IMR-90 (cell line): ENCODE results near the gene ACADS. TPM values are rescaled to one million over a fixed set of nuclear protein-coding genes. Genes with fewer than 3 reads are reported as not detected.

Source experiments
- ATAC-seq: fragments of 200-7000 bp; cut with Tn5 transposase; 2 replicates; pipeline ENCODE4 v1.9.1; 2020; ENCODE audit warnings: low read depth, mild to moderate bottlenecking, moderate library complexity
- BruUV-seq: library from RNA; stranded (reverse); fragments of 400-500 nt; replicated peaks from 2 replicates; lab custom pipeline; 2021; lab: Mats Ljungman, UMichigan
- CTCF ChIA-PET: fragments of 300-600 bp; formaldehyde crosslinking; extraction: SDS; loops from one replicate; lab custom pipeline; 2021; ENCODE audit warnings: antibody characterized with exemption; lab: Yijun Ruan, JAX
- POLR2A ChIA-PET: fragments of 300-600 bp; sonication (Branson Sonifier 250); formaldehyde crosslinking; loops from one replicate; lab custom pipeline; 2022; ENCODE audit warnings: antibody characterized with exemption; ENCODE audit not compliant: unreplicated experiment; lab: Charles Lee
- DNase-seq: peaks from one replicate; pipeline ENCODE4 v3.0.0; 2013
- H2AFZ ChIP-seq: replicated peaks from 2 replicates; pipeline ENCODE3; 2013; ENCODE audit warnings: low read length, mild to moderate bottlenecking; ENCODE audit not compliant: poor library complexity
- H2AK5ac ChIP-seq: 2 replicates; pipeline ENCODE4 v1.6.1; 2013; ENCODE audit warnings: low read depth, low read length, inconsistent platforms
- H2AK9ac ChIP-seq: replicated peaks from 2 replicates; pipeline ENCODE3; 2013; ENCODE audit warnings: mild to moderate bottlenecking, low read depth, low read length, moderate library complexity; ENCODE audit not compliant: poor library complexity
- H2BK120ac ChIP-seq: 2 replicates; pipeline ENCODE4 v1.6.1; 2013; ENCODE audit warnings: low read depth, low read length, inconsistent platforms
- H2BK15ac ChIP-seq: 3 replicates; pipeline ENCODE4 v1.6.1; 2013; ENCODE audit warnings: low read depth, low read length, inconsistent platforms
- H2BK20ac ChIP-seq: 2 replicates; pipeline ENCODE4 v1.6.1; 2013; ENCODE audit warnings: low read depth, mild to moderate bottlenecking, inconsistent platforms, low read length, moderate library complexity
- H2BK5ac ChIP-seq: 2 replicates; pipeline ENCODE4 v1.6.1; 2013; ENCODE audit warnings: mild to moderate bottlenecking, low read depth, low read length, inconsistent platforms; ENCODE audit not compliant: poor library complexity, severe bottlenecking
- H3K14ac ChIP-seq: replicated peaks from 2 replicates; pipeline ENCODE4 v1.6.1; 2013; ENCODE audit warnings: low read depth, low read length, inconsistent platforms
- H3K18ac ChIP-seq: 2 replicates; pipeline ENCODE4 v1.6.1; 2013; ENCODE audit warnings: low read depth, low read length, control low read depth
- H3K23ac ChIP-seq: 2 replicates; pipeline ENCODE4 v1.6.1; 2013; ENCODE audit warnings: low read depth, low read length, inconsistent platforms
- H3K27ac ChIP-seq: 2 replicates; pipeline ENCODE4 v1.5.1; 2013; ENCODE audit warnings: mild to moderate bottlenecking, control low read depth, low read length; ENCODE audit not compliant: insufficient read depth
- H3K27me3 ChIP-seq: 2 replicates; pipeline ENCODE4 v1.6.1; 2013; ENCODE audit warnings: low read length; ENCODE audit not compliant: control insufficient read depth, insufficient read depth
- H3K36me3 ChIP-seq: 2 replicates; pipeline ENCODE4 v1.6.1; 2013; ENCODE audit warnings: low read length, mixed read lengths; ENCODE audit not compliant: control insufficient read depth, insufficient read depth
- H3K4ac ChIP-seq: 2 replicates; pipeline ENCODE4 v1.6.1; 2013; ENCODE audit warnings: low read depth, low read length, inconsistent platforms
- H3K4me1 ChIP-seq: 2 replicates; pipeline ENCODE4 v1.6.1; 2013; ENCODE audit warnings: low read length, mixed read lengths; ENCODE audit not compliant: control insufficient read depth, insufficient read depth
- H3K4me2 ChIP-seq: 2 replicates; pipeline ENCODE4 v1.6.1; 2013; ENCODE audit warnings: low read depth, mild to moderate bottlenecking, control low read depth, low read length, moderate library complexity
- H3K4me3 ChIP-seq: 2 replicates; pipeline ENCODE4 v1.5.1; 2013; ENCODE audit warnings: low read depth, mild to moderate bottlenecking, control low read depth, low read length, moderate library complexity; ENCODE audit not compliant: insufficient read depth
- H3K56ac ChIP-seq: 2 replicates; pipeline ENCODE4 v1.6.1; 2013; ENCODE audit warnings: low read length, inconsistent platforms; ENCODE audit not compliant: insufficient read depth; ENCODE audit errors: extremely low read depth
- H3K79me1 ChIP-seq, 2 experiments: 2 replicates each; pipeline ENCODE4 v1.6.1; 2013; ENCODE audit warnings: low read length in 2 of 2, inconsistent platforms in 1 of 2, low read depth in 1 of 2
- H3K9ac ChIP-seq: 2 replicates; pipeline ENCODE4 v1.6.1; 2013; ENCODE audit warnings: low read depth, low read length, control low read depth
- H3K9me1 ChIP-seq: 2 replicates; pipeline ENCODE4 v1.6.1; 2013; ENCODE audit warnings: low read length, inconsistent platforms; ENCODE audit not compliant: insufficient read depth
- H3K9me3 ChIP-seq: 2 replicates; pipeline ENCODE4 v1.6.1; 2013; ENCODE audit warnings: low read length; ENCODE audit not compliant: control insufficient read depth, insufficient read depth
- H4K20me1 ChIP-seq: 2 replicates; pipeline ENCODE4 v1.6.1; 2013; ENCODE audit warnings: low read length, inconsistent platforms; ENCODE audit not compliant: insufficient read depth
- H4K5ac ChIP-seq: 2 replicates; pipeline ENCODE4 v1.6.1; 2013; ENCODE audit warnings: mild to moderate bottlenecking, low read depth, low read length, control low read depth
- H4K8ac ChIP-seq, 2 experiments: 2 replicates each; pipeline ENCODE4 v1.6.1; 2013; ENCODE audit warnings: low read depth in 2 of 2, low read length in 2 of 2, control low read depth in 1 of 2, inconsistent platforms in 1 of 2
- H4K91ac ChIP-seq: 2 replicates; pipeline ENCODE4 v1.6.1; 2013; ENCODE audit warnings: low read depth, low read length, inconsistent platforms; ENCODE audit not compliant: insufficient read depth
- BHLHE40 ChIP-seq: fragments of 150-350 bp; IDR thresholded peaks from 2 replicates; pipeline ENCODE4 v1.6.1; 2016; ENCODE audit warnings: mild to moderate bottlenecking, low read depth, low read length
- CEBPB ChIP-seq: IDR thresholded peaks from 2 replicates; pipeline ENCODE4 v1.6.1; 2012; ENCODE audit warnings: low read depth, low read length, improper control_type of control experiment
- CHD1 ChIP-seq: IDR thresholded peaks from 2 replicates; pipeline ENCODE4 v1.6.1; 2012; ENCODE audit warnings: low read depth, low read length, improper control_type of control experiment
- FOS ChIP-seq: fragments of 150-350 bp; IDR thresholded peaks from 2 replicates; pipeline ENCODE4 v1.6.1; 2016; ENCODE audit warnings: low read depth, low read length
- MAFK ChIP-seq: IDR thresholded peaks from 2 replicates; pipeline ENCODE4 v1.6.1; 2012; ENCODE audit warnings: low read depth, low read length, improper control_type of control experiment
- MXI1 ChIP-seq: IDR thresholded peaks from 2 replicates; pipeline ENCODE4 v1.6.1; 2012; ENCODE audit warnings: low read depth, mild to moderate bottlenecking, low read length, moderate library complexity, borderline replicate concordance
- NFE2L2 ChIP-seq: fragments of 150-350 bp; IDR thresholded peaks from 2 replicates; pipeline ENCODE4 v1.6.1; 2016; ENCODE audit warnings: low read depth, mild to moderate bottlenecking, low read length
- POLR2A ChIP-seq: IDR thresholded peaks from 2 replicates; pipeline ENCODE4 v1.6.1; 2012; ENCODE audit warnings: mild to moderate bottlenecking, low read depth, low read length
- RFX5 ChIP-seq: IDR thresholded peaks from 2 replicates; pipeline ENCODE4 v1.8.0; 2012; ENCODE audit warnings: low read depth, mild to moderate bottlenecking, low read length, moderate library complexity
- SMC3 ChIP-seq: fragments of 150-350 bp; IDR thresholded peaks from 2 replicates; pipeline ENCODE4 v1.6.1; 2016; ENCODE audit warnings: low read depth, mild to moderate bottlenecking, antibody characterized with exemption, low read length, moderate library complexity
- WGBS, 2 experiments: methylation state at CpG; one replicate each; pipeline versions ENCODE4 v1.1.5 to v1.1.7; 2013; ENCODE audit warnings: missing lambda C conversion rate in 2 of 2; ENCODE audit not compliant: insufficient read length in 1 of 2; ENCODE audit errors: extremely low coverage in 2 of 2; 5-methylcytosine and 5-hydroxymethylcytosine counted together
- dilution Hi-C: fragments of 300-500 bp; cut with HindIII; formaldehyde crosslinking; loops from one replicate; pipeline ENCODE4 v1.14.3; 2018; ENCODE audit warnings: low sequenced_read_pairs; ENCODE audit not compliant: unreplicated experiment
- in situ Hi-C: fragments of 300-500 bp; cut with MboI; formaldehyde crosslinking; loops from 3 replicates; pipeline ENCODE4 v1.14.3; 2019; ENCODE audit warnings: low sequenced_read_pairs, inconsistent platforms, mixed read lengths
- intact Hi-C: fragments of 100-400 bp; cut with micrococcal nuclease; formaldehyde crosslinking; loops from 2 replicates; pipeline ENCODE4 v1.10.0; 2022
- polyA plus RNA-seq, 3 experiments: library from polyadenylated mRNA; depleted of rRNA; stranded (reverse); fragments of >200 nt; gene quantifications; 2 replicates each; pipeline ENCODE4 v1.2.3, GENCODE V29; 2012; ENCODE audit warnings: low replicate concordance in 1 of 3
- total RNA-seq: library from RNA; depleted of rRNA; stranded (reverse); fragments of >200 nt; gene quantifications from 2 replicates; pipeline ENCODE4 v1.2.3, GENCODE V29; 2012
- TF ChIP-seq, protein P1 (sequence below): fragments of 150-350 bp; IDR thresholded peaks from 2 replicates; pipeline ENCODE4 v1.6.1; 2016; ENCODE audit warnings: low read depth, mild to moderate bottlenecking, low read length, moderate library complexity, borderline replicate concordance

The ACADS gene
- total and polyA plus RNA-seq, 2 of the 4 experiments (the other 2 are of a cell fraction), result 2.9 to 5.5 TPM

DNA sequence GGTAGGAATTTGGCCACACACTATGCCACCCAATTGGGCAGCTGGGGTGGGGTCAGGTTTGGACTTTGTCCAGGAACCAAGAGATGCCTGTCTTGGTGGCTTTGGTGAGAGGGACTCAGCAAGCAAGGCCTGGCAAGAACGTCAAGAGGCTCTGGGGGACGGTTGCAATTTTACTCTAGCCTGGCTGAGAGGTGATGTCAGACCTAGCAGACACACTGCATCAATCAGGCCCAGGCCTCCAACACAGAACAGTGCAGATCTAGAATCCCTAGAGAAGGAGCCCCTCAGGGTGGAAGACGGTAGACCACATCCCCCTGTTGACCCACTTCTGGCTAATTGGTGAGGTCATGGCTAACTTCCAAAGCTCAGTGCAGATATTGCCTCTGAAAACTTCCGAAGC, 17.0 kb upstream of the ACADS start:
- no peak overlapping the region for H3K4ac ChIP-seq
- H4K91ac ChIP-seq, result no peak overlapping the region
- no peaks in the 10 kb centered on the region for H3K9me3 ChIP-seq
- 40% methylated on average over 1 of the region's 4 CpGs; no CpG with 5 or more reads in 1 of the 2 experiments for WGBS, 2 experiments
- H3K14ac ChIP-seq, result no peak overlapping the region
- H3K27me3 ChIP-seq, result no peaks in the 10 kb centered on the region
- H2BK5ac ChIP-seq, result no peak overlapping the region
- H2BK20ac ChIP-seq, result no peak overlapping the region
- no peak overlapping the region for H2AFZ ChIP-seq
- DNase-seq (no peak), ATAC-seq (no peak)
- H3K18ac ChIP-seq, result no peak overlapping the region
- ChIA-PET POLR2A (no interaction called here), CTCF (no interaction called here)
- H3K23ac ChIP-seq, result no peak overlapping the region
- BruUV-seq, result no TSS peak
- no peak overlapping the region for H3K4me2 ChIP-seq
- dilution Hi-C loops (no loop called here), intact Hi-C loops (no loop called here), in situ Hi-C loops (no loop called here)
- TF ChIP-seq SMC3 (no peak), RFX5 (no peak), CEBPB (no peak), BHLHE40 (no peak), MXI1 (no peak), MAFK (no peak), POLR2A (no peak), NFE2L2 (no peak), CHD1 (no peak), FOS (no peak)
- TF ChIP-seq, protein P1, sequence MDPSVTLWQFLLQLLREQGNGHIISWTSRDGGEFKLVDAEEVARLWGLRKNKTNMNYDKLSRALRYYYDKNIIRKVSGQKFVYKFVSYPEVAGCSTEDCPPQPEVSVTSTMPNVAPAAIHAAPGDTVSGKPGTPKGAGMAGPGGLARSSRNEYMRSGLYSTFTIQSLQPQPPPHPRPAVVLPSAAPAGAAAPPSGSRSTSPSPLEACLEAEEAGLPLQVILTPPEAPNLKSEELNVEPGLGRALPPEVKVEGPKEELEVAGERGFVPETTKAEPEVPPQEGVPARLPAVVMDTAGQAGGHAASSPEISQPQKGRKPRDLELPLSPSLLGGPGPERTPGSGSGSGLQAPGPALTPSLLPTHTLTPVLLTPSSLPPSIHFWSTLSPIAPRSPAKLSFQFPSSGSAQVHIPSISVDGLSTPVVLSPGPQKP, result no peak
- no peak overlapping the region for H3K9ac ChIP-seq
- H3K56ac ChIP-seq, result no peak overlapping the region
- H2BK15ac ChIP-seq, result no peak overlapping the region
- no peak overlapping the region for H4K8ac ChIP-seq
- H3K4me3 ChIP-seq, result no peak overlapping the region
- H3K4me1 ChIP-seq, result peaks cover 3% of the 10 kb centered on the region
- H3K27ac ChIP-seq, result no peak overlapping the region
- peaks cover 5% of the 10 kb centered on the region for H3K36me3 ChIP-seq
- no peak overlapping the region for H2AK5ac ChIP-seq
- no peak overlapping the region for H2AK9ac ChIP-seq
- no peak overlapping the region for H2BK120ac ChIP-seq
- H4K5ac ChIP-seq, result no peak overlapping the region
- H3K79me1 ChIP-seq, result peaks cover 16 to 30% of the 10 kb centered on the region in 2 experiments; a peak in 3 of 4 replicates
- H3K9me1 ChIP-seq, result peaks cover 8% of the 10 kb centered on the region
- H4K20me1 ChIP-seq, result 0 out of 2 replicates have a peak, but pooled peaks cover 5% of the 10 kb centered on the region
